ENCODE measurements around the gene CHST12.
A peak's percentile ranks its signal among the peaks of the same experiment; 100 is the strongest.
"Not testable (repeated sequence)": the region's sequence is repeated elsewhere in the genome, so short reads cannot be mapped to it uniquely, and the experiment has no call there.

CHST12 gene

DNA sequence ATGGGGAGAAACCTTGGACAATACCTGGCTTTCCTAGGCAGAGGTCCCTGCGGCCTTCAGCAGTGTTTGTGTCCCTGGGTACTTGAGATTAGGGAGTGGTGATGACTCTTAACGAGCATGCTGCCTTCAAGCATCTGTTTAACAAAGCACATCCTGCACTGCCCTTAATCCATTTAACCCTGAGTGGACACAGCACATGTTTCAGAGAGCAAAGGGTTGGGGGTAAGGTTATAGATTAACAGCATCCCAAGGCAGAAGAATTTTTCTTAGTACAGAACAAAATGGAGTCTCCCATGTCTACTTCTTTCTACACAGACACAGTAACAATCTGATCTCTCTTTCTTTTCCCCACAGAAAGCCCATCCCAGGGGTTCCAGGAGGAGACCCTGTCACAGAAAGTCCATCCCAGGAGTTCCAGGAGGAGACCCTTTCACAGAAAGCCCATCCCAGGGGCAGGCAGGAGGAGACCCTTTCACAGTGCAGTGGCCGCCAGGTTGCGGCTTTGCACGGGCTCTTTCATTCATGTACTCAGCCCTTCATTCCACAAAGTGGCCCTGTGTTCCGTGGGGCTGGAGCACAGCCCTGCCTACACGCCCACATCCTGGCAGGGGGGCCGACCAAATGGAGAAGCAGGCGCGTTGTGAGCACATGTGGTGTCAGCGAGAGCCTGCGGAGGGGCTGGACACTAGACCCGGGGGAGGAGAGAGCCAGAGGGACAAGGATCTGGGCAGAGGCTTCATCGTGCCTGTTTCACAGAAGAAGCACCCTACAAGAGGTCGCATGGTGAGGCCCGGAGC, 13.2 kb upstream of the CHST12 start:
- not testable (repeated sequence) for H3K9me3 ChIP-seq (ENCODE audit: control insufficient read depth, low read depth, low read length); H3K27me3 ChIP-seq (ENCODE audit: control insufficient read depth, insufficient read depth, low read length); H3K4me3 ChIP-seq (ENCODE audit: low read length); H3K4me1 ChIP-seq (ENCODE audit: control insufficient read depth, low read depth, low read length); H3K36me3 ChIP-seq (ENCODE audit: control insufficient read depth, low read depth, low read length); H3K9ac ChIP-seq (ENCODE audit: low read length); H3K27ac ChIP-seq (ENCODE audit: low read length)

- Histone ChIP-seq H3K36me3 (ENCODE audit: control insufficient read depth, low read depth, low read length) (no peaks in the 10 kb centered on the region), H3K9ac (ENCODE audit: low read length) (no peak overlapping the region), H3K27ac (ENCODE audit: low read length) (no peak overlapping the region), H3K27me3 (ENCODE audit: control insufficient read depth, insufficient read depth, low read length) (no peaks in the 10 kb centered on the region), H3K4me1 (ENCODE audit: control insufficient read depth, low read depth, low read length) (no peaks in the 10 kb centered on the region), H3K4me3 (ENCODE audit: low read length) (no peak overlapping the region), H3K9me3 (ENCODE audit: control insufficient read depth, low read depth, low read length) (no peaks in the 10 kb centered on the region)
These were observed 9.7 kb upstream of the CHST12 start for GRCh38 chr7:2393706-2394105.

DNA sequence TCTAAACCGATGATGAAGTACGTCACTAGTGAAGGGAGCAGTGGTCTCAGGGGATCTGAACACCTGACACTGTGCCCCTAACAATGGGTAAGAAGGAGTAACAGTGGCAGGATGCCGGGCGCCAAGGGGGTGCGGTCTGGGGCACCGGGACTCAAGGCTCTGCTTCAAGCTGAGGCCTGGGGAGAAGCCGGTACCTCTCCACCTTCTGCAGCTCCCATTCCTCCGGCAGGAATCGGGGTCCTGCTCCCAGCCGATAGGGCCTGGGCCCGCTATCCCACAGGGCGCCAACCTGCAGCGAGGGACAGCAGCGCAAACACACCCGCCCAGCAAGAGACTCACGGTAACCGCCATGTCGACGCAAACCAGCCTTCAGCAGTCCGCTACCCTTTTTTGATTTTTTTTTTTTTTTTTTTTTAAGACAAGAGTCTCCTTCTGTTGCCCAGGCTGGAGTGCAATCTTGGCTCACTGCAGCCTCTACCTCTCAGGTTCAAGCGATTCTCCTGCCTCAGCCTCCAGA, 8.8 kb upstream of the CHST12 start:
- H3K9me3 ChIP-seq (ENCODE audit: control insufficient read depth, low read depth, low read length), result no peaks in the 10 kb centered on the region
- H3K27me3 ChIP-seq (ENCODE audit: control insufficient read depth, insufficient read depth, low read length), result no peaks in the 10 kb centered on the region
- no peak overlapping the region for H3K4me3 ChIP-seq (ENCODE audit: low read length)
- H3K4me1 ChIP-seq (ENCODE audit: control insufficient read depth, low read depth, low read length), result no peaks in the 10 kb centered on the region
- H3K27ac ChIP-seq (ENCODE audit: low read length), result no peak overlapping the region
- no peak overlapping the region for H3K9ac ChIP-seq (ENCODE audit: low read length)
- H3K36me3 ChIP-seq (ENCODE audit: control insufficient read depth, low read depth, low read length), result no peaks in the 10 kb centered on the region

DNA sequence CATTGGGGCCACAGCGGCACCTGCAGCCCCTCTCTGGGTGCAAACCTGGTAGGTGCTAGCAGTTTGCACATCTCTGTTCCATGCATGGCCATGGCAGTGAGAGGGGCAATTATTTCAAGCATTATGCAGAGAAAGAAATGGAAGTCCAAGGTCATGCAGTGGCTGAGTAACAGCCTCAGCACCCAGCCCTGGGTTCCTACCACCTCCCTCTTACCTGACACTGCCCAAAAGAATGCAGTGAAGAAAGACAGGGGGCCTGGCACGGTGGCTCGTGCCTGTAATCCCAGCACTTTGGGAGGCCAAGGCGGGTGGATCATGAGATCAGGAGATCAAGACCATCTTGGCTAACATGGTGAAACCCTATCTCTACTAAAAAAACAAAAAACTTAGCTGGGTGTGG, 4.9 kb upstream of the CHST12 start:
- Histone ChIP-seq H3K27me3 (ENCODE audit: control insufficient read depth, insufficient read depth, low read length) (no peaks in the 10 kb centered on the region), H3K4me1 (ENCODE audit: control insufficient read depth, low read depth, low read length) (no peaks in the 10 kb centered on the region), H3K36me3 (ENCODE audit: control insufficient read depth, low read depth, low read length) (no peaks in the 10 kb centered on the region), H3K4me3 (ENCODE audit: low read length) (no peak overlapping the region), H3K9ac (ENCODE audit: low read length) (no peak overlapping the region), H3K27ac (ENCODE audit: low read length) (no peak overlapping the region), H3K9me3 (ENCODE audit: control insufficient read depth, low read depth, low read length) (no peaks in the 10 kb centered on the region)

DNA sequence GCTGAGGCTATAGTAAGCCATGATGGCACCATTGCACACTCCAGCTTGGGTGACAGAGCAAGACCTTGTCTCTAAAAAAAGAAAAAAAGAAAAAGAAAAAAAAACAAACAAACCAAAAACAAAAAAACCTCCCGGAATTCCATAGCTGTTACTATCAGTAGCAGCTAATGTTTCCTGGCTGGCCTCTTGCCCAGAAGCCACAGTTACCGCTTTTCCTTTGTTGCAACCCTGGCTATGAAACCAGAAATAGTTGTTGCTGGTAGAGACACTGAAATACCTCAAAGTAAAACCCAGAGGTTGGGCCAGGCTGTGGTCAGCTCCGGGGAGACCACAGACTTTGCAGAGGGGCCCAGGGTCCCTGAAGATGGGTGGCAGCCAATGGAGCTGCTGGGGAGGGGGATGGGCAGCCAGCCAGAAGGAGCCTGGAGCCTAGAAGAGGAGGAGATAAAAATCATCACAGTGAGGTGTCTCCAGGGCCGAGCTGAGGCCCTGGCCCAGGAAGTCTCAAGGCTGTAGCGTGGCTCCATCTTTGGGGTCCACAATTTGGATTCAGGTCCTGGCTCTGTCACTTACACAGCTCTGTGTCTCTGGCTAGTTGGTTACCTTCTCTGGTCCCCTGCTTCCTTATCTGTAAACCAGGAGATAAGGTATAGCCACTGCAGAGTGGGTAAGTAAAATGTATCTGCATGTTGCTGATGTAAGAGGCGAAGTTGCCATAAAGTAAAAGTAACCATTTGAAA, 3.4 kb upstream of the CHST12 start:
- H3K4me3 ChIP-seq (ENCODE audit: low read length), result no peak overlapping the region
- no peaks in the 10 kb centered on the region for H3K27me3 ChIP-seq (ENCODE audit: control insufficient read depth, insufficient read depth, low read length)
- H3K4me1 ChIP-seq (ENCODE audit: control insufficient read depth, low read depth, low read length), result no peaks in the 10 kb centered on the region
- no peak overlapping the region for H3K9ac ChIP-seq (ENCODE audit: low read length)
- H3K27ac ChIP-seq (ENCODE audit: low read length), result no peak overlapping the region
- H3K9me3 ChIP-seq (ENCODE audit: control insufficient read depth, low read depth, low read length), result no peaks in the 10 kb centered on the region
- H3K36me3 ChIP-seq (ENCODE audit: control insufficient read depth, low read depth, low read length), result no peaks in the 10 kb centered on the region

DNA sequence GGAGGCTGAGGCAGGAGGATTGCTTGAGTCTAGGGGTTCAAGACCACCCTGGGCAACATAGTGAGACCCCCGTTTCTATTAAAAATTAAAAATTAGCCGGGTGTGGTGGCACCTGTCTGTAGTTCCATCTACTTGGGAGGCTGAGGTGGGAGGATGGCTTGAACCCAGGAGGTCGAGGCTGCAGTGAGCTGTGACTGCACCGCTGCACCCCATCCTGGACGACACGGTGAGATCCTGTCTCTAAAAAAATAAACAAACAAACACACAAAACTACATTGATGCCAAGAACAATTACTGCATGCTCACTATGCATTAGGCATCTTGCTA, 761 bp upstream of the CHST12 start:
- H3K4me1 ChIP-seq (ENCODE audit: control insufficient read depth, low read depth, low read length), result no peaks in the 10 kb centered on the region
- no peaks in the 10 kb centered on the region for H3K36me3 ChIP-seq (ENCODE audit: control insufficient read depth, low read depth, low read length)
- peak overlapping the region; percentile 7 for H3K9ac ChIP-seq (ENCODE audit: low read length)
- no peak overlapping the region for H3K27ac ChIP-seq (ENCODE audit: low read length)
- peak overlapping the region; percentile 58 for H3K4me3 ChIP-seq (ENCODE audit: low read length)
- no peaks in the 10 kb centered on the region for H3K9me3 ChIP-seq (ENCODE audit: control insufficient read depth, low read depth, low read length)
- H3K27me3 ChIP-seq (ENCODE audit: control insufficient read depth, insufficient read depth, low read length), result no peaks in the 10 kb centered on the region

DNA sequence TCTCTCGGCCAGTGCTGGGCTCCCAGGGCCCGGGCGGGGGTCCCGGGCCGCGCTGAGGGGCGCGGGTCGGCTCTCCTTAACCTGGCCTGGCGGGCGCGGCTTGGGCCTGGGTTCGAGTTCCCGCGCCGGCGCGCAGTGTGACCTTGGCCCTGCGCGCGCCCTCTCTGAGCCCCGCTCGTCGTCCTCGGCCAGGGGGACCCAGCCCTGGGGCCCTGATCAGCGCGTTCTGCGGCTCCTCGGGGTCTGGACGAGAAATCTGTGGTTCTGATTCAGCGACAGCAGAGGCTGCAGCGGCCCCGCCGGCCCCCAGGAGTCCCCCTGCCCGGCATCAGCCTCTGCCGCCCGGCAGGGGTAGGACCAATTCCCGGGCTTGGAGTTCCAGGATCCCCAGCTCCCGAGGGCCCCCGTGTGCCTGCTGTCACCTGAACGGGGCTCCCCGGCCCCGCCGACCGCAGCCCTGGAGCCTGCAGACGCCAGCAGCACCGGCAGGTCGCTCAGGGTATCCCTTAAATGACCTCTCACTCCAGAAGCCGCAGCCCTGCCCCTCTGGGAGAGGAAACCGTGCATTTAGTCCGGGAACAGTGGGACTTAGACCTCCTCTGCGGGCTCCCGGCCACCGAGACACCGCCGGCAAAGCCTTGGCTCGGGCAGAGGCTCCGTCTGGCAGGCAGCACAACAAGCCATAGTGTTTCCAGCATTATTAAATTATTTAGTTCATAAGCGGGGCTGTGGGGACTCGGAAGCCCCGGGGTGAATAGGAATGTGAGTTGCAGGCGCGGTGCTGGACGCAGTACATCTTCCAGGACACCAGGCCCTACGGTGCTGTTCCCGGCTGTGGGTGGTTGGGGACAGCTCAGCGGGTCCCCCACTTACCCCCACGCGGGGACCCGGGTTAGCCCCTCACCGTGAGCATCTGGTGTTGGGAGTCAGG, 572 bp downstream of the CHST12 start:
- Histone ChIP-seq H3K27me3 (ENCODE audit: control insufficient read depth, insufficient read depth, low read length) (no peaks in the 10 kb centered on the region), H3K4me3 (ENCODE audit: low read length) (peak overlapping the region; percentile 75), H3K4me1 (ENCODE audit: control insufficient read depth, low read depth, low read length) (no peaks in the 10 kb centered on the region), H3K36me3 (ENCODE audit: control insufficient read depth, low read depth, low read length) (no peaks in the 10 kb centered on the region), H3K9me3 (ENCODE audit: control insufficient read depth, low read depth, low read length) (no peaks in the 10 kb centered on the region), H3K9ac (ENCODE audit: low read length) (peak overlapping the region; percentile 56), H3K27ac (ENCODE audit: low read length) (no peak overlapping the region)

DNA sequence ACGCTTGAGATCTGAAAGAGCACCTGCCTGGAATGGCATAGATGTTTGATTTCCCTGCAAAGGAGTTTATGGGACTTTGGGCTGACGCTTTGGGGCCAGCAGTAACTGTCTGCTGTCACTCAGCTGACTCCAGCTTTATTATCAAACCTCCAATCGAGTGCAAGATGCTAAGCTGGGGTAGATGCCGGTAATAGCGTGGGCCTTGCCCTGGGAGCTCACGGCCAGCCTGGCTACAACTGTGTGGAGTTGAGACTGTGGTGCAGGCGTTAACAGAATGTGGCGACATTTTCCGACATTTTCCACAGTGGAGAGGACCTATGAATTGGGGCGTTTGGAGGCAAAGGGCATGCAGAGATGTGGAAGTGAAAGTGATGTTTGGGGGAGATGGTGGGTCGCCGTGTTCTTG, 1.3 kb downstream of the CHST12 start:
- no peak overlapping the region for H3K9ac ChIP-seq (ENCODE audit: low read length)
- no peaks in the 10 kb centered on the region for H3K27me3 ChIP-seq (ENCODE audit: control insufficient read depth, insufficient read depth, low read length)
- peak overlapping the region; percentile 75 for H3K4me3 ChIP-seq (ENCODE audit: low read length)
- no peak overlapping the region for H3K27ac ChIP-seq (ENCODE audit: low read length)
- H3K9me3 ChIP-seq (ENCODE audit: control insufficient read depth, low read depth, low read length), result no peaks in the 10 kb centered on the region
- no peaks in the 10 kb centered on the region for H3K36me3 ChIP-seq (ENCODE audit: control insufficient read depth, low read depth, low read length)
- H3K4me1 ChIP-seq (ENCODE audit: control insufficient read depth, low read depth, low read length), result no peaks in the 10 kb centered on the region

DNA sequence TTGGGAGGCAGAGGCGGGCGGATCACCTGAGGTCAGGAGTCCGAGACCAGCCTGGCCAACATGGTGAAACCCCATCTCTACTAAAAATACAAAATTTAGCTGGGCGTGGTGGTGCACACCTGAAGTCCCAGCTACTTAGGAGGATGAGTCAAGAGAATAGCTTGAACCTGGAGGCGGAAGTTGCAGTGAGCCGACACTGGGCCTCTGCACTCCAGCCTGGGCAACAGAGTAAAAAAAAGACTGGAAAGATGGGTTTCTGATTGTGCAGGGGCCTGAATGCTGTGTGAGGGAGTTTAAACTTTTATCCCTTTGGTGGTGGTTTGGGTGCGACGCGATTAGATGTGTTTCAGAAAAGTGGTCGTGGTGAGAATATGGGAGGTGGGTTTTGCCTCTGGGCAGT, 1.8 kb downstream of the CHST12 start:
- no peak overlapping the region for H3K9ac ChIP-seq (ENCODE audit: low read length)
- no peaks in the 10 kb centered on the region for H3K4me1 ChIP-seq (ENCODE audit: control insufficient read depth, low read depth, low read length)

DNA sequence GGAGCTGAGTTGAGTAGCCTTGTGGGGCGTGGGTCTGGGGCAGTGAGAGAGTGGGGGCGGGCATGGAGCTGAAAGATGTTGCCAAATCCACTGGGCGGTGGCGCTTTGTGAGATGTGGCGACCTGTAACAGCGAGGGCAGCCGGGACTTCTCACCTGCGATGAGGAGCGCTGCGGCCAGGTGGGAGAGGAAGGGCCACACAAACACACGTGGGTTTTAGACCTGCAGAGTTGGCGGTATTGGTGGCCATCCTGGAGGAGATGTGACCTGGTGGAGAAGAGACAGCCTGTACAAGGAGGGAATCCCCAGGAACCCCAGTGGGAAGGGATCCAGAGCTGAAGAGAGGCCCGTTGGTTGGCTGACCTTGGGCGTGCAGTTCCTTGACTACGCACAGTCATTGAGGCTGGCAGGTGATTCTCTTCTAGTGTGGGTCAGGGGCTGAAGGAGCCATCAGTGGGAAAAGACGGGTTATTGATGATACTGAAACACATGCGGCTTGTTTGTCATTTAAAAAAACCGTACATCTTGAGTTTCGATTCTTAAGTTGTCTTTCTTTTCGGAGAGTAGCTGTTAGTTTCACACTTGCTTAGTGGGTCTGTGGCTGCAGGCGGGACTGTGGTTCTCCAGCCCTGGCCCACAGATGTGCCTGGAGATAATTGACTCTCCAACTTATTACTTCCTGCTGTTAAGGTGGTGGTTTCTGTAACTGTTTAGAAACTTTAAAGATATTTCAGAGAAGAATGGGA, 2.4 kb downstream of the CHST12 start:
- H3K4me3 ChIP-seq (ENCODE audit: low read length), result no peak overlapping the region
- no peak overlapping the region for H3K27ac ChIP-seq (ENCODE audit: low read length)
- H3K4me1 ChIP-seq (ENCODE audit: control insufficient read depth, low read depth, low read length), result no peaks in the 10 kb centered on the region
- H3K9ac ChIP-seq (ENCODE audit: low read length), result no peak overlapping the region
- no peaks in the 10 kb centered on the region for H3K9me3 ChIP-seq (ENCODE audit: control insufficient read depth, low read depth, low read length)
- no peaks in the 10 kb centered on the region for H3K36me3 ChIP-seq (ENCODE audit: control insufficient read depth, low read depth, low read length)
- H3K27me3 ChIP-seq (ENCODE audit: control insufficient read depth, insufficient read depth, low read length), result no peaks in the 10 kb centered on the region

More for the DNA sequence above, 1.8 kb downstream of the CHST12 start:
- Histone ChIP-seq H3K27ac (ENCODE audit: low read length) (no peak overlapping the region), H3K9me3 (ENCODE audit: control insufficient read depth, low read depth, low read length) (no peaks in the 10 kb centered on the region), H3K36me3 (ENCODE audit: control insufficient read depth, low read depth, low read length) (no peaks in the 10 kb centered on the region), H3K27me3 (ENCODE audit: control insufficient read depth, insufficient read depth, low read length) (no peaks in the 10 kb centered on the region), H3K4me3 (ENCODE audit: low read length) (no peak overlapping the region)
